Hepatic stellate cell (primary cell): Measurements from ENCODE around the gene STPG2.
A peak's percentile ranks its signal among the peaks of the same experiment; 100 is the strongest.

ENCODE experiments used
- DNase-seq: peaks from one replicate; pipeline ENCODE4 v3.0.0; 2011; ENCODE audit warnings: low spot score

STPG2 gene

GRCh38 chr4:98143001-98143899 lies at the start of gene STPG2:
TSS of gene STPG2 (minus strand) at chr4:98143476.
- peak; percentile 84 for DNase-seq

GRCh38 chr4:98185279-98185678 lies 42.0 kb upstream of the STPG2 start:
- DNase-seq: no peak

GRCh38 chr4:98181809-98182208 lies 38.5 kb upstream of the STPG2 start:
- DNase-seq: peak; percentile 17

DNA sequence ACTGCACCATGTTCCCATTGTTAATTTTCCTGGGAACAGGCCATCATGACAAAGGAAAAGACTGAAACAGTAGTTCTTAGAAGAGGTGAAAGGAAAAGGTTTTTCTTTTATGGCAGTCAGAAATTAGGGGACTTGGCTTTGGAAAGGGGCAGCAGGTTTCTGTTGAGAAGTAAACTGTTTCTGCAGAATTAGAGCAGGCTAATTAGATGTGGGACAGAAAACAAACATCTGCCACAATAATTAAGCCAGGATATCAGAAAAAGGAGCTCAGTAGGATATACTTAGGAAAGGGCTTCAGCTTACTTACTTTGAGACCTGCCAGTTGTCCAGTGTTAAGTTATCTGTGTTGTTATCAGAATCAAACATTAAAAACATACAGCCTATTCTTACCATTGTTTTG lies 36.7 kb upstream of the STPG2 start:
- DNase-seq: no peak

DNA sequence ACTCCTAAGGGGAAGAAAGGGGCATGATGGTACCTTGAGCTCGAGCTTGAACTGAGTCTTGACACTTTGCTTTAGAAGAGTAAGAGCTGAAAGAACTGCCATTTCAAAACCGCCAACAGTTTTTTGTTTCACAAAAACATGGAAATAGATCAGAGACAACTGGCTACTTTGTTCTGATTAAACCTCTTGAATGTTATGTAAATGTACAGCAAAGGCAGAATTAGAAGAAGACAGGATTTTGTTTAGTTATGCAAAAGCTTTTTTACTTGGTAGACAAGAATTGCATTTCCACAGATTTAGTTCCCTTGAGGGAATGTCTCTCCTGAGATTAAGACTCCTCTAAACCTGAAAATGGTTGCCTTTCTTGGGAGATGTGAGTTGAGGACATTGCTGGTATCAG lies 33.3 kb upstream of the STPG2 start:
- DNase-seq: no peak

GRCh38 chr4:98170035-98170434 lies 26.8 kb upstream of the STPG2 start:
- no peak for DNase-seq

DNA sequence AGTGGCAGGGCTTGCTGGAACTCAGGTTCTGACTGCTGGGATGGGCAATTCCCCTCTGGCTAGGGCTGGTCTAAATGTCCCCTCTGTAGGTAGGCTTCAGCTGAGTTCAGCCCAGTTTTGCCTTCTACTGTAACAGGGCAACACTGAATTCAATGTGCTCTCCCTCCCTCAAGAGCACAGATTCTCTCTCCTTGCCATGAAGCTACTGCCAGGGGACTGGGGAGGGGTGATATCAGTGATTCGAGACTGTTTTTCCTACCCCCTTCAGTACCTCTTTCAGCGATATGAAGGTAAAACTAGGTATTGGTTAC lies 23.4 kb upstream of the STPG2 start:
- DNase-seq: no peak

DNA sequence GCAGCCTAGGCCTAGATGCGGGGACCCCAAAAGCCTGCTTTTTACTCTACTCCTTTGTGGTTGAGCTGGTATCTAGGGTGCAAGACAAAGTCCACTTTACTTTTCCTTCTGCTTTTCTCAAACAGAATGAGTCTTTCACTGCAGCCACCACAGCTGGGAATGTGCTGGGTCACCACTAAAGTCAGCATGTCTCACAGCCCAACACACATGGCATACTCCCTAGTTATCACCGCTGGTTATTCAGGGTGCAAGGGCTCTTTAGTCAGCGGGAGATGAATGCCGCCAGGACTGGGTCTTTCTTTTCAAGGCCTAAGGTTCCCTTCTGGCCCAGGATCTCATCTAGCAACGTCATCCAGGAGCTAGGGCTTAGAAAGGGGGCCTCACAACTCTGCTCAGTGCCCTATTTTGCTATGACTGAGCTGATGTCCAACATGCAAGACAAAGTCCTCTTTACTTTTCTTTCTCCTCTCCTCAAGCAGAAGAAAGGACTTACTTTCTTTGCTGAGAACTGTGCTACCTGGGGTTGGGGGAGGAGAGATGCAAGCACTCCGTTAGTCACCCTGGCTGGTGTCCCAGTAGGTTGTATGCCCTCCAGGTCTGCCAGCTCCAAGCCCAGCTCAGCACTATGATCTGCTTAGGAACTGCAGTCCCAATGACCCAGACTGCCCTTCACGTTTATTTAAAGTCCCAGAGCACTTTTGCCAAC lies 22.9 kb upstream of the STPG2 start:
- no peak for DNase-seq

DNA sequence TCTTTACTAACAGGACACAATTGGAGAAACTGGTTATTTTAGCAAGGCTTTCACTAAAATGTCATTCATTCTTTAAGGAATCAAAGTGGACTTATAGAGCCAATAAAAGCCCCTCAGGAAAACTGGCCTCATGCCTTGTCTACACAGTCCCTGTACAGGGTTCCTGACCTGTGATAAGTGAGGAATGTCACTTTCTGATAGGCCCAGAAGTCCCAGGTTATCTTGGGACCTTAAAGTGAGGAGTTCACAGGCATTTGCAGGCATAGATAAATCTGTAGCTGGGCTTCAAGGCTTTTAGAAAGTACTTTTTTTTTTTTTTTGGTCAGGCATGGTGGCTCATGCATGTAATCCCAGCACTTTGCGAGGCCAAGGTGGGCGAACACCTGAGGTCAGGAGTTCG lies 19.4 kb upstream of the STPG2 start:
- no peak for DNase-seq

DNA sequence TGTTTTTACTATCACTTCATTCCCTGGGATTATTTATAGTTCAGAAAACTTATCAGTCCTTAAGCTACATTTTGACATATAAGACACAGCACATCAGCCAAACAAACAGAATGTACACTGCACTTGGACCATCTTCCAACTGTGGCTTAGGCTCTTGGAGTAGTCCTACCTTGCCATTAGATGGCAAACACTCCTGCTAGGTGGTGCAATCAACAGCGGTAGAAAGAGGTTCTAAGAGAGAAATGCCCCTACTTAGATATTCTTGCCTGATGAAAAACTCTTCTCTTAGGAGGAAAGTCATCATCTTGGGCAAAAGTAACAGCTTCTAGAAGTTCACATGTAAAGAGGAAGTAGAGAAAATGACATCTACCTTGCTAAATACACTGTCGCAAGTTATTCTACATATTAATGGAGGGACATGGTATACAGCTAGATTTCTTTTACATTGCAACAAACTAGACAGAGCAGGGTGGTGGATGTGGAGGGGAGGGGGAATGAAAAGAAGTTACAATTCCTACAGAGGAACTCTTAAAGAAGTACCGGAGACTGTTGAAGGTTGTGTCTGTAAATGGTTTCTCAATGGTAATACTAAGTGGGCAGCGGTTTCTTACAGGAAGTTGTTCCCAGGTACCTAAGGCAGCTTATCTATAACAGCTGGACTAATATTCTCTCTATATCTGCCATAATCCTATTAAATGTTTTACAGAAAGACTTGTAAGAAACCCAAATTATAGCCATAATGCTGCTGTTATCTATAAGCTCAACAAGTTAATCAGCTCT lies 8.1 kb upstream of the STPG2 start:
- no peak for DNase-seq

- DNase-seq: no peak
These were observed 7.0 kb upstream of the STPG2 start for GRCh38 chr4:98150092-98150761.

DNA sequence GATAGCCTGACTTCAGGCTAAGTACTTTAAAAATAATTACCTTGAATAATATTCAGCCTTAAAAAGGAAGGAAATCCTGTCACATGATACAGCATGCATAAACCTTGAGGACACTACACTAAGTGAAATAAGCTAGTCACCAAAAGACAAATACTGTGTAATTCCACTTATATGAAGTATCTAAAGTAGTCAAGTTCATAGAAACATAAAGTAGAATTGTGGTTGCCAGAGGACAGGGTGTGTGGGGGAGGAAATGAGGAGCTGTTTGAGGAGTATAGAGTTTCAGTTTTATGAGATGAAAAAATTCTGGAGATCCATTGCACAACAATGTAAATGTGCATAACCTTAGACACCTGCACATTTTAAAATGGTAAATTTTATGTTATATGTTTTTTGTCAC lies 5.6 kb upstream of the STPG2 start:
- no peak for DNase-seq

GRCh38 chr4:98126141-98126540 lies 17.1 kb downstream of the STPG2 start:
- DNase-seq: no peak

- DNase-seq: no peak
These were observed 17.7 kb downstream of the STPG2 start for GRCh38 chr4:98125585-98125984.

DNA sequence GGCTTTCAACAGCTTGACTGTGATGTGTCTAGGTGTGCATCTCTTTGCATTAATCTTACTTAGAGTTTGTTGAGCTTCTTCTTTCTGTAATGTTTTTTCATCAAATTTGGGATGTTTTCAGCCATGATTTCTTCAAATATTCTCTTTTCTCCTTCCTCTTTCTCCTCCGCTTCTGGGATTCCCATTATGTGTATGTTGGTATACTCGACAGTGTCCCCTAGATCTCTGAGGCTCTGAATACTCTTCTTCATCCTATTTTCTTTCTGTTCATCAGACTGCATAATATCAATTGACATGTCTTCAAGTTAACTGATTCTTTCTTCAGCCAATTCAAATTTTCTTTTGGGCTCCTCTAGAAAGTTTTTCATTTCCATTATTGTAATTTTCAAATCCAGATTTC lies 25.9 kb downstream of the STPG2 start:
- DNase-seq: no peak

- DNase-seq: no peak
These were observed 30.3 kb downstream of the STPG2 start for GRCh38 chr4:98113012-98113411.

DNA sequence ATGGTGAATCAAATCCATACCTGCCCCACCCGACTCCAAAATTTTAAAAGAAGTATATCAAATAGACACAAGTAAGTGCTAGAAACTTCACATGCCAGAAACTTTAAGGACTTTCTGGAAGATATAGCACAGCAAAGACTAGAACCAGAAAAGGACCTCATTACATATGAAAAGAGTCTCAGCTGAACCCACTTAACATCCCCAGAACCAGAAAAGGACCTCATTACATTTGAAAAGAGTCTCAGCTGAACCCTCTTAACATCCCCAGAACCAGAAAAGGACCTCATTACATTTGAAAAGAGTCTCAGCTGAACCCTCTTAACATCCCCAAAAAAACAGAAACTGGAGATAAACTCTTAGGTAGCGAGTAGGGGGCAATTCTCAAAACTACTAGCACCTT lies 32.3 kb downstream of the STPG2 start:
- no peak for DNase-seq

GRCh38 chr4:98110214-98110613 lies 33.1 kb downstream of the STPG2 start:
- DNase-seq: no peak

DNA sequence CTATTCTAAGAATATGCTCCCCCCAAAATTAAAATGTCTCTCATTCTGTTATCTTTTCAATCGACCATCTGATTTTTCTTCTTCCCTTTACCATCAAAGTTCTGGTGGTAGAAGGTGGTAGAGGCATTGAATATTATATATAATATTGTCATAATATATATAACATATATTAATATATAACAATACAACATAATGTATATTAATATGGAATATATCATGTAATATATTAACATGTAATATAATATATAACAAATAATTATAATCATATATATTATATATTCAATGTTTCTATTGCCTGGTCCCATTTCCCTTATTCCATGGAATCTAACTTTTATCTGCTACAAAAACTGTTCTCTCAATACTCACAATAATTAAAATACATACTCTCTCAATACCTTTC lies 40.6 kb downstream of the STPG2 start:
- no peak for DNase-seq

- no peak for DNase-seq
These were observed 41.3 kb downstream of the STPG2 start for GRCh38 chr4:98101988-98102387.

GRCh38 chr4:98098764-98099163 lies 44.5 kb downstream of the STPG2 start:
- DNase-seq: no peak

DNA sequence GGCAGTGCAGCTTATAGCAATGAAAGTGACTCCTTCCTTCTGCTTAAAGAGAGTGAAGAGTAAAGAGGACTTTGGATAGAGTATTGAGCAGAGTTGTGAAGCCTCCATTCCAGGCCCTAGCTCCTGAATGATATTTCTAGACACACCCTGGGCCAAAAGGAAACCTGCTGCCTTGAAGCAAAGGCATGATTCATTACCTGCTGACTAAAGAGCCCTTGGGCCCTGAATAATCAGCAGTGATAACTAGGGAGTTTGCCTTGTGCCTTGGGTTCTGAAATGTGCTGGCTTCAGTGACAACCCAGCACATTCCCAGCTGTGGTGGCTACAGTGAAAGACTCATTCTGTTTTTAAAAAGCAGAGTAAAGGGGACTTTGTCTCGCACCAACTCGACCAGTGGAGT lies 49.2 kb downstream of the STPG2 start:
- no peak for DNase-seq
